HG02870 (cell line): ENCODE measurements around the gene ATF5.
"Not testable (repeated sequence)": the region's sequence is repeated elsewhere in the genome, so short reads cannot be mapped to it uniquely, and the experiment has no call there.

ENCODE experiments used
- ATAC-seq: cut with Tn5 transposase; IDR thresholded peaks from one replicate; pipeline ENCODE4 v1.9.1; 2021; ENCODE audit warnings: mild to moderate bottlenecking, moderate library complexity; ENCODE audit not compliant: unreplicated experiment

Gene ATF5

GRCh38 chr19:49940482-49940791, 11.4 kb downstream of the ATF5 start:
- ATAC-seq: no peak

GRCh38 chr19:49944567-49944966, 15.6 kb downstream of the ATF5 start:
- ATAC-seq: not testable (repeated sequence)

GRCh38 chr19:49946415-49946814, 17.4 kb downstream of the ATF5 start:
- no peak for ATAC-seq

GRCh38 chr19:49949742-49950589, 21.0 kb downstream of the ATF5 start:
- no peak for ATAC-seq

- no peak for ATAC-seq
These were observed 21.6 kb downstream of the ATF5 start for GRCh38 chr19:49950590-49950948.

GRCh38 chr19:49950956-49951526, 22.0 kb downstream of the ATF5 start:
- ATAC-seq: no peak

GRCh38 chr19:49951806-49952478, 22.9 kb downstream of the ATF5 start:
- ATAC-seq: no peak

GRCh38 chr19:49952479-49952836, 23.5 kb downstream of the ATF5 start:
- no peak for ATAC-seq

GRCh38 chr19:49952906-49953305, 23.9 kb downstream of the ATF5 start:
- ATAC-seq: no peak

- ATAC-seq: no peak
These were observed 24.4 kb downstream of the ATF5 start for GRCh38 chr19:49953416-49953815.

GRCh38 chr19:49954092-49954829, 25.3 kb downstream of the ATF5 start:
- no peak for ATAC-seq

- ATAC-seq: no peak
These were observed 25.9 kb downstream of the ATF5 start for GRCh38 chr19:49954933-49955332.

- no peak for ATAC-seq
These were observed 27.1 kb downstream of the ATF5 start for GRCh38 chr19:49956115-49956495.

GRCh38 chr19:49957262-49957915, 28.4 kb downstream of the ATF5 start:
- no peak for ATAC-seq

GRCh38 chr19:49958144-49958543, 29.1 kb downstream of the ATF5 start:
- not testable (repeated sequence) for ATAC-seq

GRCh38 chr19:49958596-49958995, 29.6 kb downstream of the ATF5 start:
- not testable (repeated sequence) for ATAC-seq

GRCh38 chr19:49959892-49960291, 30.9 kb downstream of the ATF5 start:
- not testable (repeated sequence) for ATAC-seq

GRCh38 chr19:49960980-49961379, 32.0 kb downstream of the ATF5 start, which contains the start of gene SIGLEC11:
Gene SIGLEC11, minus strand, starts transcription at chr19:49961172. Its CDS starts 91 bp downstream, at chr19:49961081.
- ATAC-seq: not testable (repeated sequence)

- ATAC-seq: no peak
These were observed 39.4 kb downstream of the ATF5 start for GRCh38 chr19:49968279-49968922.

GRCh38 chr19:49969355-49969754, 40.4 kb downstream of the ATF5 start:
- ATAC-seq: not testable (repeated sequence)
